ENCODE results near the gene EXD2. TPM values are rescaled to one million over a fixed set of nuclear protein-coding genes. Genes with fewer than 3 reads are reported as not detected.

EXD2 gene
- total and polyA plus RNA-seq, 2 experiments from 2014 or later, result 10.3 to 23.3 TPM

- no peak for TF ChIP-seq ZNF462 (CRISPR knock-in tag; IDR thresholded peaks at IDR 0.05)
- no peak for TF ChIP-seq CTCF (conservative IDR thresholded peaks at IDR 0.05; ENCODE audit: low read depth in 2 of 2)
Measured at GRCh38 chr14:69282448-69282847, 91.2 kb downstream of the EXD2 start (continued).

GRCh38 chr14:69284170-69284569 lies 92.9 kb downstream of the EXD2 start:
- H3K9me2 ChIP-seq (ENCODE audit: insufficient read depth), result no peaks in the 10 kb centered on the region
- Mint-ChIP-seq H3K4me3 (no peak overlapping the region), H3K4me1 (peaks cover 12% of the 10 kb centered on the region), H3K27ac (no peak overlapping the region), H3K36me3 (ENCODE audit: low read depth) (no peaks in the 10 kb centered on the region), H3K9me3 (no peaks in the 10 kb centered on the region), H3K27me3 (ENCODE audit: insufficient read depth, low read depth, poor library complexity) (peaks cover 4% of the 10 kb centered on the region)
- H3K27me3 ChIP-seq (ENCODE audit: insufficient read depth), result no peaks in the 10 kb centered on the region
- no peak overlapping the region for H3K4me3 ChIP-seq
- no peaks in the 10 kb centered on the region for H3K4me1 ChIP-seq (ENCODE audit: insufficient read depth)
- DNase-seq (ENCODE audit: low spot score) (no peak), ATAC-seq (no peak)
- H3K79me2 ChIP-seq (replicated peaks; ENCODE audit: insufficient read depth), result no peaks in the 10 kb centered on the region
- no peak overlapping the region for H3K27ac ChIP-seq (ENCODE audit: low read depth)
- H4K20me1 ChIP-seq (replicated peaks; ENCODE audit: insufficient read depth), result no peaks in the 10 kb centered on the region
- TF ChIP-seq POLR2AphosphoS5 (IDR thresholded peaks at IDR 0.05; ENCODE audit: low read depth) (no peak), ETS1 (IDR thresholded peaks at IDR 0.05) (no peak), CREB1 (CRISPR knock-in tag; IDR thresholded peaks at IDR 0.05; ENCODE audit: low read depth) (no peak), ZNF331 (CRISPR knock-in tag; IDR thresholded peaks at IDR 0.05; ENCODE audit: low read depth) (no peak), EZH2phosphoT487 (IDR thresholded peaks at IDR 0.05; ENCODE audit: unreplicated experiment) (no peak)
- no peak overlapping the region for H2AFZ ChIP-seq
- no peak overlapping the region for H3K4me2 ChIP-seq
- no peaks in the 10 kb centered on the region for H3K36me3 ChIP-seq (ENCODE audit: insufficient read depth)
- H3F3A ChIP-seq (replicated peaks; ENCODE audit: low read depth), result no peaks in the 10 kb centered on the region

All from GM23338 (cell line).